ENCODE data around the gene ELL. TPM values are rescaled to one million over a fixed set of nuclear protein-coding genes. Genes with fewer than 3 reads are reported as not detected.

The ELL gene
- total and polyA plus RNA-seq, 9 of the 15 experiments (the other 6 are each of a cell fraction or from before 2014, with no cell fraction given) = 0.24 to 22.5 (median 4.1) TPM

- TF ChIP-seq TOE1 (IDR thresholded peaks at IDR 0.05; ENCODE audit: borderline replicate concordance) = no peak
- peak; percentile 75; the same call in 1 of the 2 replicates for TF ChIP-seq TOE1 (CRISPR knock-in tag; IDR thresholded peaks at IDR 0.05; ENCODE audit: borderline replicate concordance, low read depth)
- TF ChIP-seq ZNF347 (CRISPR knock-in tag; IDR thresholded peaks at IDR 0.05; ENCODE audit: low read depth) = no peak
- no peak for TF ChIP-seq ZBTB33 (CRISPR knock-in tag; IDR thresholded peaks at IDR 0.05)
- TF ChIP-seq HNRNPL (IDR thresholded peaks at IDR 0.05; ENCODE audit: low read depth, low read length) = no peak
- 0 out of 4 replicates have a peak, but pooled peaks of 1 of the 2 experiments have one; percentile 26 for TF ChIP-seq RCOR1 (IDR thresholded peaks at IDR 0.05; ENCODE audit: borderline replicate concordance in 1 of 2, low read depth in 2 of 2, low read length in 2 of 2)
- 0 out of 2 replicates have a peak, but pooled peaks have one; percentile 29 for TF ChIP-seq CXXC5 (CRISPR knock-in tag; IDR thresholded peaks at IDR 0.05)
- TF ChIP-seq GTF2F1 (IDR thresholded peaks at IDR 0.05; ENCODE audit: low read depth, low read length) = no peak
- TF ChIP-seq REST (IDR thresholded peaks at IDR 0.05; ENCODE audit: borderline replicate concordance) = peak; percentile 61
- TF ChIP-seq REST (CRISPR knock-in tag; IDR thresholded peaks at IDR 0.05; ENCODE audit: low read depth) = no peak
- no peak for TF ChIP-seq DIDO1 (tag; IDR thresholded peaks at IDR 0.05; ENCODE audit: low read depth)
- TF ChIP-seq, protein P1, sequence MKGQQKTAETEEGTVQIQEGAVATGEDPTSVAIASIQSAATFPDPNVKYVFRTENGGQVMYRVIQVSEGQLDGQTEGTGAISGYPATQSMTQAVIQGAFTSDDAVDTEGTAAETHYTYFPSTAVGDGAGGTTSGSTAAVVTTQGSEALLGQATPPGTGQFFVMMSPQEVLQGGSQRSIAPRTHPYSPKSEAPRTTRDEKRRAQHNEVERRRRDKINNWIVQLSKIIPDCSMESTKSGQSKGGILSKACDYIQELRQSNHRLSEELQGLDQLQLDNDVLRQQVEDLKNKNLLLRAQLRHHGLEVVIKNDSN (CRISPR knock-in tag; IDR thresholded peaks at IDR 0.05) = peak; percentile 29; the same call in 1 of the 2 replicates
- 0 out of 4 replicates have a peak, but pooled peaks have one; percentile 33 to 36 for TF ChIP-seq MAZ (CRISPR knock-in tag; conservative IDR thresholded peaks at IDR 0.05 in 1 of 2, IDR thresholded peaks at IDR 0.05 in 1 of 2)
- TF ChIP-seq RBFOX2 (IDR thresholded peaks at IDR 0.05; ENCODE audit: low read depth, low read length) = 0 out of 2 replicates have a peak, but pooled peaks have one; percentile 9
- TF ChIP-seq CBX3 (IDR thresholded peaks at IDR 0.05; ENCODE audit: borderline replicate concordance in 1 of 2, low read length in 2 of 2) = no peak
These were observed 70.7 kb downstream of the ELL start (continued) for GRCh38 chr19:18450931-18451836.
